Activated CD4-positive, alpha-beta T cell treated with anti-CD3 and anti-CD28 coated beads for 4 hours (primary cell): ENCODE results near the gene TRIM67.

ENCODE experiments used
- DNase-seq, 2 donors: peaks; one replicate each; pipeline ENCODE4 v3.0.0-alpha.2; 2020

The TRIM67 gene

GRCh38 chr1:231159202-231159962 lies 2.5 kb upstream of the TRIM67 start:
- no peak for DNase-seq

- no peak for DNase-seq
Measured at GRCh38 chr1:231159963-231160761, 1.7 kb upstream of the TRIM67 start.

GRCh38 chr1:231160895-231161666 lies 777 bp upstream of the TRIM67 start:
- DNase-seq = no peak

- no peak for DNase-seq
Measured at GRCh38 chr1:231162297-231162969, 575 bp downstream of the TRIM67 start.

- DNase-seq = no peak
Measured at GRCh38 chr1:231162970-231163829, 1.3 kb downstream of the TRIM67 start.

- no peak for DNase-seq
Measured at GRCh38 chr1:231163830-231164427, 2.1 kb downstream of the TRIM67 start.

- DNase-seq = no peak
Measured at GRCh38 chr1:231165371-231165770, 3.5 kb downstream of the TRIM67 start.

GRCh38 chr1:231166398-231166797 lies 4.5 kb downstream of the TRIM67 start:
- no peak for DNase-seq

- no peak for DNase-seq
Measured at GRCh38 chr1:231170875-231171274, 9.0 kb downstream of the TRIM67 start.

- DNase-seq = no peak
Measured at GRCh38 chr1:231171623-231172197, 9.9 kb downstream of the TRIM67 start.

- no peak for DNase-seq
Measured at GRCh38 chr1:231172411-231172810, 10.6 kb downstream of the TRIM67 start.

- no peak for DNase-seq
Measured at GRCh38 chr1:231176421-231176820, 14.6 kb downstream of the TRIM67 start.

GRCh38 chr1:231177226-231177625 lies 15.4 kb downstream of the TRIM67 start:
- DNase-seq = no peak

- no peak for DNase-seq
Measured at GRCh38 chr1:231177936-231178335, 16.1 kb downstream of the TRIM67 start.

- no peak for DNase-seq
Measured at GRCh38 chr1:231178970-231179369, 17.1 kb downstream of the TRIM67 start.

- DNase-seq = no peak
Measured at GRCh38 chr1:231180034-231180433, 18.2 kb downstream of the TRIM67 start.

- no peak for DNase-seq
Measured at GRCh38 chr1:231181271-231181670, 19.4 kb downstream of the TRIM67 start.

GRCh38 chr1:231182317-231182716 lies 20.5 kb downstream of the TRIM67 start:
- no peak for DNase-seq

- no peak for DNase-seq
Measured at GRCh38 chr1:231183639-231184590, 22.1 kb downstream of the TRIM67 start.

GRCh38 chr1:231184891-231185290 lies 23.0 kb downstream of the TRIM67 start:
- no peak for DNase-seq
